Inferior parietal cortex (tissue), 1 donor: Measurements from ENCODE around the gene PAWR.
"Not testable (repeated sequence)": the region's sequence is repeated elsewhere in the genome, so short reads cannot be mapped to it uniquely, and the experiment has no call there.

Experiments used
- DNase-seq: peaks from one replicate; pipeline ENCODE4 v3.0.0-alpha.2; 2016; ENCODE audit errors: extremely low spot score

PAWR gene

GRCh38 chr12:79687711-79688260 lies 3.0 kb downstream of the PAWR start:
- DNase-seq, result no peak

DNA sequence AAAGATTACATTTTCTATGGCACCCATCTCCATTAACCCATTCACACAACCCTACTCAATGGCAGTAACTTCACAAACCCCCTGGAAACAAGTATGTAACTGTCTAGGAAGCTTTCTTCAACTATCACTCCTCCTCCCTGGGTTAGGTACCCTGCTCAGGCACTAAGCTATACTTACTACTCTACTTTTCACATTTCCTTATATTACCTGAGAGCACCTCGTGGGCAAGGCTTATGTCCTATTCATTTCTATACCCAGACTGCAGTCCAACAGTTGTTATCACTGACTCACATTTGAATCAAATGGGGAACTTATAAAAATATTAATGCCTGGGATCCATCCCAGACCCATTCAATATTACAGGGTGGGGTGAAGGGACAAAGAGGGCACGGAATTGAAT lies 4.6 kb downstream of the PAWR start:
- no peak for DNase-seq

DNA sequence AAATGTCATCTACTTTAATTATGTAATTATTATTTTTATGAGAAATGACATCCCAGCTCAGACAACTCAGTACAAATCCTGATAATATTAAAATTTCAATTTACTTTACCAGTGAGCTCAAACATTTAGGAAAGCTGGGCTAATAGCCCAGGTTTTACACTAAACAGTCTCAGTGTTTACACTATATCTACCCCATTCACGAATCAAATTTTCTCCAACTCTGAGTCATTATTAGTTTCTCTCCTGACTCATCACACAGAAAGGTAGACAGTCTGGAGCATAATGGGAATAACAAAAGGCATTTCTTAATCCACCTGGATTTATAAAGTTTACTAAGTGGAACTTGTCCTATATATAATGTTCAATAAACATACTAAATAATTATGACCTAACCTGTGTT lies 5.7 kb downstream of the PAWR start:
- DNase-seq, result no peak

GRCh38 chr12:79684338-79684737 lies 6.4 kb downstream of the PAWR start:
- DNase-seq, result not testable (repeated sequence)

- DNase-seq, result no peak
Observed at GRCh38 chr12:79682593-79682992, 8.2 kb downstream of the PAWR start.

- no peak for DNase-seq
Observed at GRCh38 chr12:79681008-79681590, 9.7 kb downstream of the PAWR start.

DNA sequence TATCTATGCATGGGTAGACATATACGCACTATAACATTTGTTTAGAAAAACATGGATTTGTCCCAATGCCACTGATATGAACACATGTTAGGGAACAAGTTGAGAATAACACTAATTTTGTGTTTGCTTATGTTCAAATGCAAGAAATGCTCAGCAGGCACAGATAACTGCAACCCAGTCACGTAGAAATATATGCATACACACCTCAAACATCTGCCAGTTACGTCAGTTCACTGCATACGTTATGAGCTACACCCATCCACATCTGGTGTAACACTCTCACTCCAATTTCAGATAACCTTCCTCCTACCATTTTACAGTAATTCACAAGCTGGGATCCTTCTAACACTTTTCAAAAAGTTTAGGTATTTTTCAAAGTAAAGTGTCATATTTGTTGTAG lies 10.7 kb downstream of the PAWR start:
- DNase-seq, result no peak

DNA sequence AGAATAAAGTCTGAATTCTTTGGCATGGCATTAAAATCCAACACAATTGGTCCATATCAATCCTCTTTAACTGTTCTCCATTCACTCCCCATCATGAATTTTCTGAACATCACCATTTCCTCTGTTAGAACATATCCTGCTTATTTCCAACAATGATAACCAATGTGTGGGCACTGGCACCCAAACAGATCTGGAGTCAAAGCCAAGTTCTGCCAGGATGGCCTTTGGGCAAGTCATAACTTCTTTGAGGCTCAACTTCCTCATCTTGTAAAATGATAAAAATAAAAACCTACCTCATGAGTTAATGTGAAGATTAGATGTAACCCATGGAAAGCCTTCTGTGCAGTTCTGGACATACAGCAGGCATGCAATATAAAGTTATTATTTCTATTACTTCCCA lies 12.5 kb downstream of the PAWR start:
- DNase-seq, result no peak

- no peak for DNase-seq
Observed at GRCh38 chr12:79677672-79678071, 13.1 kb downstream of the PAWR start.

GRCh38 chr12:79676579-79676978 lies 14.2 kb downstream of the PAWR start:
- DNase-seq, result no peak

DNA sequence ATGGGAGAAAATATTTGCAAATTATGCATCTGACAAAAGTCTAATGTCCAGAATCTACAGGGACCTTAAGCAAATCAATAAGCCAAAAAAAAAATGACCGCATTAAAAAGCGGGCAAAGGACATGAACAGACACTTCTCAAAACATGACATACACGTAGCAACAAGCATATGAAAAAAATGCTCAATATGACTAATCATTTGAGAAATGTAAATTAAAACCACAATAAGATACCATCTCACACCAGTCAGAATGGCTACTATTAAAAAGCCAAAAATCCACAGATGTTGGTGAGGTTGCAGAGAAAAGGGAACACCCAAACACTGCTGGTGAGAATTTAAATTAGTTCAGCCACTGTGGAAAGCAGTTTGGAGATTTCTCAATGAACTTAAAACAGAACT lies 16.1 kb downstream of the PAWR start:
- no peak for DNase-seq

DNA sequence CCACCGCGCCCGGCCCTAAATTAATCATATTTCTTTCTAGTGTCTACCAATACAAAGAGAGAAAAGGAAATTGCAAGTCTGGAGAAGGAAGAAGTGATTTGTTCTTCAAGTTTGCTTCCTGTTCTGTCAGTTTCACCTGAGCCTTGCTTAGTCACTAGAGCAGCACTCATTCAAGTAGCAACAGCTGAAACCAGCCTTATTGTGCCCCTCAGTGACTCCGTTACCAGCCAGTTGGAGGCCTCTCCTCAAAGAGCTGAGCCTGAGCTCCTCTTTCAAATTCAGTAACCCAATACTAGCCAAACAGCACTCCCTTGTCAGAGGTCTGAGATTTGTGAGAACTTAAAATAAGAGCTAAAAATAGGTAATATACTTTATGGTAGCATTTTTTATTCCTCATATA lies 17.4 kb downstream of the PAWR start:
- no peak for DNase-seq

GRCh38 chr12:79668113-79668512 lies 22.7 kb downstream of the PAWR start:
- no peak for DNase-seq

- no peak for DNase-seq
Observed at GRCh38 chr12:79665212-79665887, 25.4 kb downstream of the PAWR start.

DNA sequence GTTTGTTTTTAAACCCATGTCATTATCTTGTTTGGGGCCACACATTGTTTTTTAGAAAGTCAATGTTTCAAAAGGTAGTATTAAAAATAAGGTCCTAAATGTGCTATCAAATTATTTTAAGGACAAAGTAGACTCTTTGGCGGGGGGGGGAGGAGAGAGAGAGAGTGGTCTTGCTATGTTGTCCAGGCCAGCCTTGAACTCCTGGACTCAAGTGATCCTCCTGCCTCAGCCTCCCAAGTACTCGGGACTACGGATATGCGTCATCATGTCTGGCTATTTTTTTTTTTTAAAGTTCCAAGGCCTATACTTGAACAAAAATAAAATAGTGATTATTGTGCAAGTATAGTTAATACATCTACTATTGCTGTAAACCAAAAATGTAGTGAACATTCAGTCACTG lies 26.2 kb downstream of the PAWR start:
- DNase-seq, result no peak

GRCh38 chr12:79662046-79662811 lies 28.5 kb downstream of the PAWR start:
- DNase-seq, result no peak

DNA sequence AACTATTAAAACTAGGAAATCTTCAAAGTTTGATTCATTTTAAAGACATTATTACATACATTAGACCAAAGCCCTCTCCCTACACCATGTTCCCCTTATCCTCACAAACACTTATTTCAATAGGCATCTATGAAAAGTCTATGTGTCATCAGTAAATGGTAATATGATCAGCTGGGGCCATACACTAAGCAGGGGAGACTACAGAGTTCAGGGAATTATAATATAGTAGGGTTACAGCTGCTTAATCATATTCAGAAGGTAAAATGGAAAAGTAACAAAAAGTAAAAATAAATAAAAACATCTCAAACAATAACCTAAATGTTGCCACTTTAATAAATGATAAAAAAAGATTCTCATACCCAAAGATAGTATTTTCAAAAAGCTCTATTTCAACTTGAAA lies 29.1 kb downstream of the PAWR start:
- no peak for DNase-seq

DNA sequence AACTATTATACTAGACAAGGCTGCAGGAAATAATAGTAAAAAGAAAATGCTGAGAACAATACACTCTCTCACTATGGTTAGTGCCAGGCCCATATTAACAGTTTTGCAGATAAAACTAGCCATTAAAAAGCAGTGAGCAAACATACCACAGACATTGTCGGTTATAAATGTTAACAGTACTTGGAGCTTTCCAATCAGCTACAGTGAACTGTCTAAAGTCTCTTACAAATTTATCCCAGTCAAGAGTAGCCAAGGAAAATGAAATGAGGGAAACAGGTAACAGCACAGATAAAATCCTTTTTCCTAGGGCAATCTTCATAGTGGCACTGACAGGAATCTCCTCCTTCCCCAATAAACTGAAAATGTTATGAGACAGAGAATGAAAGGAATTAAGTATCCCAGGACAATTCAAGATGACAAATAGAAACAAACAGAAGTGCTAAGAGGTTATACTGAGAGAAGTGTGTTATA lies 30.8 kb downstream of the PAWR start:
- no peak for DNase-seq

GRCh38 chr12:79658221-79658620 lies 32.5 kb downstream of the PAWR start:
- DNase-seq, result no peak

GRCh38 chr12:79657136-79657535 lies 33.6 kb downstream of the PAWR start:
- DNase-seq, result no peak

DNA sequence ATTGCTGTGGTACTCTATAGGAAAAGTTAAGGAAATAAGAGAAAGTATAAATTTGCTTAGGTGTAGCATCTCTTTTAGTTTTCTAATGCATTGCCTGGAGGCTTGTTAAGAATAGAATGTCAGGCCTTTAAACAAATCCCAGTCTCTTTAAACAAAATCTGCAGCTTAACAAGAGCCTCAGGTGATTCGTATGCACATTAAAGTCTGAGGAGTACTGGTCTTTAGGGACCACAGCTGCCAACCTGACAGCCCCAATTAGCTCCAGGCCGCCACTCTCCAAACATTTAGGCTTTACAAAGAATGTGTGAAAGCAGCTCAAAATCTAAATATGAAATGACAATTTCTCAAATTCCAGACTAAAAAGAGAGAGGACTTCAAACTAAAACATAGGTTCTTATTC lies 35.7 kb downstream of the PAWR start:
- no peak for DNase-seq

DNA sequence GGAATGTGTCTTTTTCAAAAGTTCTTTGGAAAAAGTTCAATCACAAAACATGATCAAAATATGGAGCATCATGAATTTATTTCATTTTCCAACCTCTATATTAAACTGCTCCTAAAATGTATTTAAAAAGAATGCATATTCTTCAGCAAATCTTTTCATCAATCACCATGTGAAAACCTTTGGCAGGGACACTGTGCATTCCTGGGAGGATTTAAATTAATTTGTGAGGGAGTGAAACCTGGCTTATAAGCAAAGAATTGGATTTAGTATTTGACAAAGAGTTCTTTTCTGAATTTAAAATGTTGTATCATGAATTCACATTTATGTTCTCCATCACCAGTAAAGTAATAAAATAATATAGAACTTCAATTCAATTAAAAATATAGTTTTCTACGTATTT lies 38.2 kb downstream of the PAWR start:
- no peak for DNase-seq

DNA sequence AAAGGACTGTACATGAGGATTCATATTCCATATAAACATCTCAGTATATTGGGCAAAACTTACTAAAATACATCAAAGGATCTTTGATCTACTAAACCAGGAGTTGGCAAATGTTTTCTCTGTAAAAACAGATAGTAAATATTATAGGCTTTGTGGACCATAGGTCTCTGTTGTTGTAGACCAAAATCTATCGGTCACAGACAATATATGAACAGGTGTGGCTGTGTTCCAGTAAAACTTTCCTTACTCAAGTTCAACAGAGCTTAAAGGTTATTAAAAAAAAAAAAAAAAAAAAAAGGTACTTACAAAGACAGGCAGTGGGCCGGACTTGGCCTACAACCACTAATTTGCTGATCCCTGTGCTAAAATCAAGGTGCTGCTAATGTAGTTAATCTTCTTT lies 40.3 kb downstream of the PAWR start:
- no peak for DNase-seq
